ENCODE measurements around the gene HCST.
"Not testable (repeated sequence)": the region's sequence is repeated elsewhere in the genome, so short reads cannot be mapped to it uniquely, and the experiment has no call there.

HCST gene

GRCh38 chr19:35901854-35902661, at the start of gene HCST:
Gene HCST (plus strand): TSS chr19:35902529. CDS start chr19:35902594, 65 bp downstream.
- peak; percentile 68 for DNase-seq (ENCODE audit: low read depth)

GRCh38 chr19:35853038-35853756, 49.1 kb upstream of the HCST start:
- no peak for DNase-seq (ENCODE audit: low read depth)

GRCh38 chr19:35856546-35857149, 45.7 kb upstream of the HCST start, which contains the start of gene KIRREL2:
Gene KIRREL2 (plus strand): TSS chr19:35856911. CDS start chr19:35857120, 209 bp downstream.
- DNase-seq (ENCODE audit: low read depth): no peak

- no peak for DNase-seq (ENCODE audit: low read depth)
These were observed 44.0 kb upstream of the HCST start for GRCh38 chr19:35858311-35858710.

GRCh38 chr19:35859414-35859813, 42.9 kb upstream of the HCST start:
- DNase-seq (ENCODE audit: low read depth): no peak

- DNase-seq (ENCODE audit: low read depth): no peak
These were observed 41.9 kb upstream of the HCST start for GRCh38 chr19:35860436-35860817.

GRCh38 chr19:35860818-35861639, 41.3 kb upstream of the HCST start:
- DNase-seq (ENCODE audit: low read depth): no peak

GRCh38 chr19:35861640-35862160, 40.6 kb upstream of the HCST start:
- DNase-seq (ENCODE audit: low read depth): no peak

- DNase-seq (ENCODE audit: low read depth): no peak
These were observed 39.8 kb upstream of the HCST start for GRCh38 chr19:35862528-35862927.

GRCh38 chr19:35863018-35863417, 39.3 kb upstream of the HCST start:
- DNase-seq (ENCODE audit: low read depth): no peak

- no peak for DNase-seq (ENCODE audit: low read depth)
These were observed 34.0 kb upstream of the HCST start, which contains the start of gene APLP1 for GRCh38 chr19:35868172-35868822. Gene APLP1 (plus strand): TSS chr19:35868574. CDS start chr19:35868637, 63 bp downstream.

- DNase-seq (ENCODE audit: low read depth): no peak
These were observed 33.5 kb upstream of the HCST start for GRCh38 chr19:35868823-35869326.

GRCh38 chr19:35869327-35870123, 32.8 kb upstream of the HCST start:
- peak; percentile 25 for DNase-seq (ENCODE audit: low read depth)

- DNase-seq (ENCODE audit: low read depth): not testable (repeated sequence)
These were observed 32.1 kb upstream of the HCST start for GRCh38 chr19:35870124-35870736.

- DNase-seq (ENCODE audit: low read depth): no peak
These were observed 31.5 kb upstream of the HCST start for GRCh38 chr19:35870798-35871197.

- DNase-seq (ENCODE audit: low read depth): no peak
These were observed 30.7 kb upstream of the HCST start for GRCh38 chr19:35871611-35872010.

GRCh38 chr19:35872180-35872579, 30.1 kb upstream of the HCST start:
- DNase-seq (ENCODE audit: low read depth): no peak

- DNase-seq (ENCODE audit: low read depth): no peak
These were observed 27.9 kb upstream of the HCST start for GRCh38 chr19:35874392-35874930.

GRCh38 chr19:35879068-35879467, 23.3 kb upstream of the HCST start:
- no peak for DNase-seq (ENCODE audit: low read depth)
